Epithelial cell of proximal tubule (primary cell): ENCODE measurements around the gene INPP5D. TPM values are rescaled to one million over a fixed set of nuclear protein-coding genes. Genes with fewer than 3 reads are reported as not detected.
A peak's percentile ranks its signal among the peaks of the same experiment; 100 is the strongest.

Experiments used
- DNase-seq: peaks from one replicate; pipeline ENCODE4 v3.0.0-alpha.2; 2011; ENCODE audit warnings: low read depth
- H3K4me3 ChIP-seq: 2 replicates; pipeline ENCODE4 v1.5.1; 2011; ENCODE audit warnings: low read depth, mild to moderate bottlenecking, low read length
- CTCF ChIP-seq: conservative IDR thresholded peaks from 2 replicates; pipeline ENCODE4 v1.5.1; 2012; ENCODE audit warnings: low read depth, mild to moderate bottlenecking, low read length
- total RNA-seq: library from RNA; depleted of rRNA; stranded (reverse); fragments of >200 nt; gene quantifications from 2 replicates; pipeline ENCODE4 v1.2.3, GENCODE V29; 2015

The INPP5D gene
- total RNA-seq, 1 donor from 2014 or later = 1.8 TPM

GRCh38 chr2:233243348-233243747 lies 183.2 kb downstream of the INPP5D start:
- no peak overlapping the region for H3K4me3 ChIP-seq
- TF ChIP-seq CTCF = no peak
- no peak for DNase-seq

- TF ChIP-seq CTCF = no peak
- H3K4me3 ChIP-seq = no peak overlapping the region
- DNase-seq = no peak
These were observed 184.7 kb downstream of the INPP5D start for GRCh38 chr2:233244818-233245217.

- DNase-seq = no peak
- no peak for TF ChIP-seq CTCF
- H3K4me3 ChIP-seq = no peak overlapping the region
These were observed 185.3 kb downstream of the INPP5D start for GRCh38 chr2:233245406-233245805.

- TF ChIP-seq CTCF = no peak
- H3K4me3 ChIP-seq = no peak overlapping the region
- no peak for DNase-seq
These were observed 187.0 kb downstream of the INPP5D start for GRCh38 chr2:233247116-233247515.

GRCh38 chr2:233247744-233248143 lies 187.6 kb downstream of the INPP5D start:
- peak; percentile 47 for DNase-seq
- H3K4me3 ChIP-seq = no peak overlapping the region
- TF ChIP-seq CTCF = no peak

- TF ChIP-seq CTCF = no peak
- H3K4me3 ChIP-seq = no peak overlapping the region
- no peak for DNase-seq
These were observed 188.9 kb downstream of the INPP5D start for GRCh38 chr2:233248999-233249398.

GRCh38 chr2:233250568-233250967 lies 190.4 kb downstream of the INPP5D start:
- no peak overlapping the region for H3K4me3 ChIP-seq
- no peak for DNase-seq
- no peak for TF ChIP-seq CTCF
